ENCODE results near the gene ZNF136. TPM values are rescaled to one million over a fixed set of nuclear protein-coding genes. Genes with fewer than 3 reads are reported as not detected.
A peak's percentile ranks its signal among the peaks of the same experiment; 100 is the strongest.

The ZNF136 gene
- total and polyA plus RNA-seq, 2 of the 13 experiments (the other 11 are each of a cell fraction or from before 2014, with no cell fraction given): 2.5 to 10.2 TPM

DNA sequence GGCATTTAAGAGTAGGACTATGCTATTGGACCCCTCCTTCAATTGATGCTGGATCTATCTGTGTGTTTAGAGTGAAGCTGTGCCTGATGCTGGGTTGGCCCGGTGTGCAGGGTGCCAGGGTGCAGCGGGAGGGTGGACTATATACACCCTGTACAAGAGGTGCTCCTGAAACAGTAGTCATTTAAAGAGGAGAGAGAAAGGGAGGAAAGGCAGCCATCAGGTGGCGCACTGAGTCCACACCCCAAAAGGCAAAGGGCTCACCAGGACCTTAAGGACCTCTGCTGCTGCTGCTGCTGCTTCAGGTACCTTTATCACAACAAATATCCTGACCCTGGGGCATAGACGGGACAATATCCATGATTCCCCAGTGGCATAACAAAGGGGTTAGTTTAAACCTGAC is 39.4 kb downstream of the ZNF136 start:
- Histone ChIP-seq H2AFZ (ENCODE audit: low read length) (no peak overlapping the region), H3K27ac (ENCODE audit: extremely low read length, insufficient read depth, low read length) (no peak overlapping the region), H3K27me3 (ENCODE audit: control insufficient read depth in 1 of 2, insufficient read depth in 2 of 2, low read length in 2 of 2) (no peaks in the 10 kb centered on the region), H3K36me3 (replicated peaks in 1 of 2; ENCODE audit: control insufficient read depth in 1 of 2, insufficient read depth in 2 of 2, low read length in 2 of 2) (no peaks in the 10 kb centered on the region), H3K4me2 (ENCODE audit: low read depth, low read length) (no peak overlapping the region), H3K79me2 (ENCODE audit: insufficient read depth, low read length) (no peaks in the 10 kb centered on the region), H4K20me1 (ENCODE audit: insufficient read depth, low read length) (no peaks in the 10 kb centered on the region), H3K9ac (ENCODE audit: insufficient read depth, low read depth, low read length) (no peak overlapping the region), H3K4me1 (ENCODE audit: insufficient read depth, low read length) (0 out of 2 replicates have a peak, but pooled peaks cover 7% of the 10 kb centered on the region), H3K9me3 (ENCODE audit: low read length) (peaks cover 9% of the 10 kb centered on the region), H3K4me3 (replicated peaks in 1 of 3; ENCODE audit: insufficient read depth in 1 of 3, low read depth in 2 of 3, low read length in 3 of 3) (no peak overlapping the region)
- no TSS peak for BruUV-seq (replicated peaks)
- WGBS (ENCODE audit: low lambda C conversion rate): 10% methylated on average over 3 of the region's 4 CpGs
- ChIA-PET POLR2A (no interaction called here), CTCF (ENCODE audit: low intra/inter-chr PET ratio, low total read pairs) (interaction anchor here (1.5 to 1.9 kb wide), 2 partner anchors 144 to 164 kb away, joined by 11 to 20 read pairs; partner anchors contain the start of gene ZNF442)
- ATAC-seq: peak; percentile 96
- peak; percentile 56 for DNase-seq (ENCODE audit: low spot score)
- in situ Hi-C loops (cut with HindIII; ENCODE audit: extremely low pct_ligation_motif_present, low pct_unique_long_range_greater_than_20kb) (loop anchor here (5.0 kb wide), 1 partner anchor 145 kb away; no protein-coding TSS in a partner anchor), intact Hi-C loops (cut with micrococcal nuclease; ENCODE audit: unreplicated experiment) (loop anchor here (1.0 to 5.0 kb wide), 2 partner anchors 145 to 165 kb away; partner anchors contain the start of gene ZNF442)
- peak; percentile 88 for FAIRE-seq
- peak; percentile 31; the same call in 1 of the 2 replicates for TF ChIP-seq ZMYM4 (CRISPR knock-in tag; IDR thresholded peaks at IDR 0.05)
- TF ChIP-seq ZNF331 (CRISPR knock-in tag; IDR thresholded peaks at IDR 0.05): 0 out of 2 replicates have a peak, but pooled peaks have one; percentile 19
- 0 out of 2 replicates have a peak, but pooled peaks have one; percentile 18 for TF ChIP-seq KDM2A (CRISPR knock-in tag; IDR thresholded peaks at IDR 0.05; ENCODE audit: borderline replicate concordance, low read depth)
- TF ChIP-seq HMGXB4 (CRISPR knock-in tag; IDR thresholded peaks at IDR 0.05; ENCODE audit: borderline replicate concordance in 1 of 2, low read depth in 1 of 2): peak in 1 of 2 experiments; percentile 54; a peak in 1 of 4 replicates
- TF ChIP-seq ZFX (CRISPR knock-in tag; IDR thresholded peaks at IDR 0.05; ENCODE audit: low read depth): 0 out of 2 replicates have a peak, but pooled peaks have one; percentile 17
- TF ChIP-seq, protein P1, sequence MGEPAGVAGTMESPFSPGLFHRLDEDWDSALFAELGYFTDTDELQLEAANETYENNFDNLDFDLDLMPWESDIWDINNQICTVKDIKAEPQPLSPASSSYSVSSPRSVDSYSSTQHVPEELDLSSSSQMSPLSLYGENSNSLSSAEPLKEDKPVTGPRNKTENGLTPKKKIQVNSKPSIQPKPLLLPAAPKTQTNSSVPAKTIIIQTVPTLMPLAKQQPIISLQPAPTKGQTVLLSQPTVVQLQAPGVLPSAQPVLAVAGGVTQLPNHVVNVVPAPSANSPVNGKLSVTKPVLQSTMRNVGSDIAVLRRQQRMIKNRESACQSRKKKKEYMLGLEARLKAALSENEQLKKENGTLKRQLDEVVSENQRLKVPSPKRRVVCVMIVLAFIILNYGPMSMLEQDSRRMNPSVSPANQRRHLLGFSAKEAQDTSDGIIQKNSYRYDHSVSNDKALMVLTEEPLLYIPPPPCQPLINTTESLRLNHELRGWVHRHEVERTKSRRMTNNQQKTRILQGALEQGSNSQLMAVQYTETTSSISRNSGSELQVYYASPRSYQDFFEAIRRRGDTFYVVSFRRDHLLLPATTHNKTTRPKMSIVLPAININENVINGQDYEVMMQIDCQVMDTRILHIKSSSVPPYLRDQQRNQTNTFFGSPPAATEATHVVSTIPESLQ (CRISPR knock-in tag; conservative IDR thresholded peaks at IDR 0.05): no peak
- TF ChIP-seq THAP11 (CRISPR knock-in tag; IDR thresholded peaks at IDR 0.05): 0 out of 2 replicates have a peak, but pooled peaks have one; percentile 36
- TF ChIP-seq, protein P2, sequence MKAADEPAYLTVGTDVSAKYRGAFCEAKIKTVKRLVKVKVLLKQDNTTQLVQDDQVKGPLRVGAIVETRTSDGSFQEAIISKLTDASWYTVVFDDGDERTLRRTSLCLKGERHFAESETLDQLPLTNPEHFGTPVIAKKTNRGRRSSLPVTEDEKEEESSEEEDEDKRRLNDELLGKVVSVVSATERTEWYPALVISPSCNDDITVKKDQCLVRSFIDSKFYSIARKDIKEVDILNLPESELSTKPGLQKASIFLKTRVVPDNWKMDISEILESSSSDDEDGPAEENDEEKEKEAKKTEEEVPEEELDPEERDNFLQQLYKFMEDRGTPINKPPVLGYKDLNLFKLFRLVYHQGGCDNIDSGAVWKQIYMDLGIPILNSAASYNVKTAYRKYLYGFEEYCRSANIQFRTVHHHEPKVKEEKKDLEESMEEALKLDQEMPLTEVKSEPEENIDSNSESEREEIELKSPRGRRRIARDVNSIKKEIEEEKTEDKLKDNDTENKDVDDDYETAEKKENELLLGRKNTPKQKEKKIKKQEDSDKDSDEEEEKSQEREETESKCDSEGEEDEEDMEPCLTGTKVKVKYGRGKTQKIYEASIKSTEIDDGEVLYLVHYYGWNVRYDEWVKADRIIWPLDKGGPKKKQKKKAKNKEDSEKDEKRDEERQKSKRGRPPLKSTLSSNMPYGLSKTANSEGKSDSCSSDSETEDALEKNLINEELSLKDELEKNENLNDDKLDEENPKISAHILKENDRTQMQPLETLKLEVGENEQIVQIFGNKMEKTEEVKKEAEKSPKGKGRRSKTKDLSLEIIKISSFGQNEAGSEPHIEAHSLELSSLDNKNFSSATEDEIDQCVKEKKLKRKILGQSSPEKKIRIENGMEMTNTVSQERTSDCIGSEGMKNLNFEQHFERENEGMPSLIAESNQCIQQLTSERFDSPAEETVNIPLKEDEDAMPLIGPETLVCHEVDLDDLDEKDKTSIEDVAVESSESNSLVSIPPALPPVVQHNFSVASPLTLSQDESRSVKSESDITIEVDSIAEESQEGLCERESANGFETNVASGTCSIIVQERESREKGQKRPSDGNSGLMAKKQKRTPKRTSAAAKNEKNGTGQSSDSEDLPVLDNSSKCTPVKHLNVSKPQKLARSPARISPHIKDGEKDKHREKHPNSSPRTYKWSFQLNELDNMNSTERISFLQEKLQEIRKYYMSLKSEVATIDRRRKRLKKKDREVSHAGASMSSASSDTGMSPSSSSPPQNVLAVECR (CRISPR knock-in tag; IDR thresholded peaks at IDR 0.05; ENCODE audit: borderline replicate concordance): peak; percentile 20; the same call in 1 of the 2 replicates
- TF ChIP-seq HCFC1 (IDR thresholded peaks at IDR 0.05; ENCODE audit: low read depth, low read length): no peak
- TF ChIP-seq SUZ12 (IDR thresholded peaks at IDR 0.05; ENCODE audit: low read depth, low read length): no peak
- TF ChIP-seq PTBP1 (IDR thresholded peaks at IDR 0.05; ENCODE audit: low read depth, low read length, poor library complexity, severe bottlenecking): no peak
- TF ChIP-seq ZFP90 (CRISPR knock-in tag; IDR thresholded peaks at IDR 0.05; ENCODE audit: borderline replicate concordance): no peak
- TF ChIP-seq DNMT1 (CRISPR knock-in tag; IDR thresholded peaks at IDR 0.05): no peak
- no peak for TF ChIP-seq SMAD3 (CRISPR knock-in tag; IDR thresholded peaks at IDR 0.05)

Measured in HepG2 (cell line).